MM.1S (cell line): ENCODE results near the gene MICU2.

Experiments used
- CTCF ChIP-seq: fragments of 300-600 bp; sonication (generic); IDR thresholded peaks from 2 replicates; pipeline ENCODE4 v1.5.1; 2016; ENCODE audit warnings: antibody characterized with exemption, low read length, mixed read lengths
- EZH2 ChIP-seq: fragments of 300-600 bp; sonication (generic); optimal IDR thresholded peaks from 2 replicates; pipeline ENCODE3; 2017; ENCODE audit warnings: low read depth, mild to moderate bottlenecking, antibody characterized with exemption, low read length, mixed read lengths

DNA sequence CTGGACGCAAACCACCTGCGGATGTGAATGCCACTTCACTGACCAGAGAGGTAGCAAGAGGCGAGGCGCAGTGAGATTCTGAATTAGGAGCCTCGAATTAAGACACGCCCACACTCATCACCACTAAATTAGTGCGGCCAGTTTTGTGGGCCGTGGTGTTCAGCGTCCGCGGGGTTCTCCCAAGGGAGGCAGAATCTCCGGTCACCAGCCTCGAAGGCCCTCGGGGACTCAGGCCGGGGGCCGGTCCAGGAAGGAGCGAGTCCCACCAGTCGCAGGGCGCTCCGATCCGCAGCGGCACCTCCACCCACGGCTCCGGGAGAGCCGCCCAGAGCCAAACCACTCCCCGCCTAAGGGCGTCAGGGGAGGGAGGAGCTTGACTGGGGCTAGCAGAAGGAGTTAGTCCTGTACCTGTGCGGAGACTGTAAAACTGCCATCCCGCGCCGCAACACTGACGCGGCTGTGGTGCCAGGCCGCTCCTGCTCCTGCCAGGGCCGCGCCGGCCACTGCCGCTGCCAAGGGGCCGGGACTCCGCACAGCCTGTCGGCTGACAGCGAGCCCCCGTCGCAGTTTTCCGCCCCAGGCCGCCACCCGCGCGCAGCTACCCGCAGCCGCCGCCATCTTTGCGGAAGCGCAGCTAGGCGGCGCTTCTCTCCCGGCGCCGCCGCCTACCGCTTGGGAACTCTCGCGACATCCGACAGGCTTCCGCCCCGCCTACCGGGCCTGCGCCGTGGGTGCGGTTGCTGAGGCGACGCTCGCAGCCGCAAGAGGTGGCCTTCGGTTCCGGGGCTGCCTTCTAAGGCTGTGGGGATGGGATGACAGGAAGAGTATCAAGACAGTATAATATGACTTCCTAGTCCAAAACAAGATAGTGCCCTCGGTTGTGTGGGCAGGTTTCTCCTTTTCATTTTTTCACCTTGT lies at the start of gene MICU2:
- TF ChIP-seq EZH2 (no peak), CTCF (no peak)
